ENCODE data around the gene CDRT4.

The CDRT4 gene

DNA sequence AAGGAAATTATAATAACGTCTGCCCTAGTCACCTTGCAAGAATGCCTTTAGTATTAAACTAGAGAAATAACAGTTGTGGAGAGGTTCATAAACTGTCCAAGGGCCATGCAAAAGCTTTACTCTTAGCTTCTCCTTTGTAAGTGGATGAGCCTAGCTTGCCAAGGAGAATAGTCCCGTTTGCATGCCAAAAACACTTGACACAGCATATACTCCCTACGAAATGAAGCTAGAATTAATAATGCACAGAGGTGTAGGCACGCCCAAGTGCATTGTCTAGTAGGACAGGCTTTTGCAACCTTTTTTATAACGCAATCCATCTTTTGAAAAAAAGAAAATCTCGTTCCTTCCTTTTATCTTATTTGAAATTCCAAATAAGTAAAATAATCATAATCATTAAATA lies 12.8 kb upstream of the CDRT4 start:
- H3K27ac ChIP-seq (ENCODE audit: low read length): no peak overlapping the region
- no peaks in the 10 kb centered on the region for H3K36me3 ChIP-seq (replicated peaks; ENCODE audit: low read depth, low read length)
- no peaks in the 10 kb centered on the region for H3K4me1 ChIP-seq (ENCODE audit: low read length)
- no peaks in the 10 kb centered on the region for H3K79me2 ChIP-seq (ENCODE audit: low read length)
- no peaks in the 10 kb centered on the region for H3K27me3 ChIP-seq (ENCODE audit: low read depth, low read length)
- no peak overlapping the region for H3K9ac ChIP-seq (ENCODE audit: low read length)
- TF ChIP-seq EZH2phosphoT487 (IDR thresholded peaks at IDR 0.05; ENCODE audit: low read depth): no peak
- TF ChIP-seq, protein P1, sequence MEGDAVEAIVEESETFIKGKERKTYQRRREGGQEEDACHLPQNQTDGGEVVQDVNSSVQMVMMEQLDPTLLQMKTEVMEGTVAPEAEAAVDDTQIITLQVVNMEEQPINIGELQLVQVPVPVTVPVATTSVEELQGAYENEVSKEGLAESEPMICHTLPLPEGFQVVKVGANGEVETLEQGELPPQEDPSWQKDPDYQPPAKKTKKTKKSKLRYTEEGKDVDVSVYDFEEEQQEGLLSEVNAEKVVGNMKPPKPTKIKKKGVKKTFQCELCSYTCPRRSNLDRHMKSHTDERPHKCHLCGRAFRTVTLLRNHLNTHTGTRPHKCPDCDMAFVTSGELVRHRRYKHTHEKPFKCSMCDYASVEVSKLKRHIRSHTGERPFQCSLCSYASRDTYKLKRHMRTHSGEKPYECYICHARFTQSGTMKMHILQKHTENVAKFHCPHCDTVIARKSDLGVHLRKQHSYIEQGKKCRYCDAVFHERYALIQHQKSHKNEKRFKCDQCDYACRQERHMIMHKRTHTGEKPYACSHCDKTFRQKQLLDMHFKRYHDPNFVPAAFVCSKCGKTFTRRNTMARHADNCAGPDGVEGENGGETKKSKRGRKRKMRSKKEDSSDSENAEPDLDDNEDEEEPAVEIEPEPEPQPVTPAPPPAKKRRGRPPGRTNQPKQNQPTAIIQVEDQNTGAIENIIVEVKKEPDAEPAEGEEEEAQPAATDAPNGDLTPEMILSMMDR (IDR thresholded peaks at IDR 0.05; ENCODE audit: low read depth, low read length): no peak
- H2AFZ ChIP-seq (ENCODE audit: low read depth, low read length): no peak overlapping the region
- no peaks in the 10 kb centered on the region for H3K9me3 ChIP-seq (ENCODE audit: insufficient read depth, low read length)
- H4K20me1 ChIP-seq (ENCODE audit: insufficient read depth, low read length): no peaks in the 10 kb centered on the region
- no peak overlapping the region for H3K4me2 ChIP-seq (ENCODE audit: low read length)
- no peak overlapping the region for H3K4me3 ChIP-seq (ENCODE audit: low read length)

GRCh38 chr17:15479703-15480102 lies 12.3 kb upstream of the CDRT4 start:
- Histone ChIP-seq H3K27me3 (ENCODE audit: low read depth, low read length) (no peaks in the 10 kb centered on the region), H3K27ac (ENCODE audit: low read length) (no peak overlapping the region), H3K9me3 (ENCODE audit: insufficient read depth, low read length) (no peaks in the 10 kb centered on the region), H3K4me2 (ENCODE audit: low read length) (no peak overlapping the region), H3K4me3 (ENCODE audit: low read length) (no peak overlapping the region), H2AFZ (ENCODE audit: low read depth, low read length) (no peak overlapping the region), H4K20me1 (ENCODE audit: insufficient read depth, low read length) (no peaks in the 10 kb centered on the region), H3K79me2 (ENCODE audit: low read length) (no peaks in the 10 kb centered on the region), H3K9ac (ENCODE audit: low read length) (no peak overlapping the region), H3K36me3 (replicated peaks; ENCODE audit: low read depth, low read length) (no peaks in the 10 kb centered on the region), H3K4me1 (ENCODE audit: low read length) (no peaks in the 10 kb centered on the region)
- TF ChIP-seq, protein P1 (IDR thresholded peaks at IDR 0.05; ENCODE audit: low read depth, low read length): no peak
- no peak for TF ChIP-seq EZH2phosphoT487 (IDR thresholded peaks at IDR 0.05; ENCODE audit: low read depth)

- no peaks in the 10 kb centered on the region for H3K36me3 ChIP-seq (replicated peaks; ENCODE audit: low read depth, low read length)
- no peak overlapping the region for H2AFZ ChIP-seq (ENCODE audit: low read depth, low read length)
- H3K9ac ChIP-seq (ENCODE audit: low read length): no peak overlapping the region
- H3K27me3 ChIP-seq (ENCODE audit: low read depth, low read length): no peaks in the 10 kb centered on the region
- no peaks in the 10 kb centered on the region for H3K79me2 ChIP-seq (ENCODE audit: low read length)
- TF ChIP-seq EZH2phosphoT487 (IDR thresholded peaks at IDR 0.05; ENCODE audit: low read depth): no peak
- TF ChIP-seq, protein P1 (IDR thresholded peaks at IDR 0.05; ENCODE audit: low read depth, low read length): no peak
- no peak overlapping the region for H3K27ac ChIP-seq (ENCODE audit: low read length)
- no peaks in the 10 kb centered on the region for H4K20me1 ChIP-seq (ENCODE audit: insufficient read depth, low read length)
- H3K4me3 ChIP-seq (ENCODE audit: low read length): no peak overlapping the region
- H3K4me1 ChIP-seq (ENCODE audit: low read length): no peaks in the 10 kb centered on the region
- no peak overlapping the region for H3K4me2 ChIP-seq (ENCODE audit: low read length)
- H3K9me3 ChIP-seq (ENCODE audit: insufficient read depth, low read length): no peaks in the 10 kb centered on the region
Measured at GRCh38 chr17:15478845-15479244, 11.4 kb upstream of the CDRT4 start.

- no peaks in the 10 kb centered on the region for H3K36me3 ChIP-seq (replicated peaks; ENCODE audit: low read depth, low read length)
- H3K27me3 ChIP-seq (ENCODE audit: low read depth, low read length): no peaks in the 10 kb centered on the region
- H3K9me3 ChIP-seq (ENCODE audit: insufficient read depth, low read length): no peaks in the 10 kb centered on the region
- H4K20me1 ChIP-seq (ENCODE audit: insufficient read depth, low read length): no peaks in the 10 kb centered on the region
- no peak overlapping the region for H2AFZ ChIP-seq (ENCODE audit: low read depth, low read length)
- TF ChIP-seq EZH2phosphoT487 (IDR thresholded peaks at IDR 0.05; ENCODE audit: low read depth): no peak
- TF ChIP-seq, protein P1 (IDR thresholded peaks at IDR 0.05; ENCODE audit: low read depth, low read length): no peak
- no peak overlapping the region for H3K4me3 ChIP-seq (ENCODE audit: low read length)
- H3K4me2 ChIP-seq (ENCODE audit: low read length): no peak overlapping the region
- no peaks in the 10 kb centered on the region for H3K4me1 ChIP-seq (ENCODE audit: low read length)
- no peak overlapping the region for H3K9ac ChIP-seq (ENCODE audit: low read length)
- no peak overlapping the region for H3K27ac ChIP-seq (ENCODE audit: low read length)
- H3K79me2 ChIP-seq (ENCODE audit: low read length): no peaks in the 10 kb centered on the region
Measured at GRCh38 chr17:15475631-15476354, 8.4 kb upstream of the CDRT4 start.
